ENCODE data around the gene LPP. TPM values are rescaled to one million over a fixed set of nuclear protein-coding genes. Genes with fewer than 3 reads are reported as not detected.

Gene LPP
- polyA plus RNA-seq, 1 experiment = 76.3 TPM

GRCh38 chr3:188262913-188263683 is 109.1 kb downstream of the LPP start:
- Histone ChIP-seq H3K27ac (ENCODE audit: low read depth, low read length) (peak overlapping the region; percentile 39), H3K27me3 (ENCODE audit: control insufficient read depth, insufficient read depth, low read length) (no peaks in the 10 kb centered on the region), H3K9me3 (ENCODE audit: control insufficient read depth, insufficient read depth, low read length) (no peaks in the 10 kb centered on the region), H3K4me3 (ENCODE audit: low read depth, low read length) (no peak overlapping the region)
- CTCF ChIA-PET = interaction anchor here (1.1 to 5.2 kb wide), 5 partner anchors 15 to 523 kb away, joined by 3 to 51 read pairs (median 3); no protein-coding TSS in a partner anchor
- DNase-seq (ENCODE audit: low read depth, low spot score) = no peak
- POLR2A ChIA-PET = interaction anchor here (0.5 to 1.8 kb wide), 5 partner anchors 9 to 517 kb away, joined by 3 to 10 read pairs (median 5); partner anchors contain the start of gene BCL6
- no peak for TF ChIP-seq CTCF (IDR thresholded peaks at IDR 0.05; ENCODE audit: low read depth, low read length)

DNA sequence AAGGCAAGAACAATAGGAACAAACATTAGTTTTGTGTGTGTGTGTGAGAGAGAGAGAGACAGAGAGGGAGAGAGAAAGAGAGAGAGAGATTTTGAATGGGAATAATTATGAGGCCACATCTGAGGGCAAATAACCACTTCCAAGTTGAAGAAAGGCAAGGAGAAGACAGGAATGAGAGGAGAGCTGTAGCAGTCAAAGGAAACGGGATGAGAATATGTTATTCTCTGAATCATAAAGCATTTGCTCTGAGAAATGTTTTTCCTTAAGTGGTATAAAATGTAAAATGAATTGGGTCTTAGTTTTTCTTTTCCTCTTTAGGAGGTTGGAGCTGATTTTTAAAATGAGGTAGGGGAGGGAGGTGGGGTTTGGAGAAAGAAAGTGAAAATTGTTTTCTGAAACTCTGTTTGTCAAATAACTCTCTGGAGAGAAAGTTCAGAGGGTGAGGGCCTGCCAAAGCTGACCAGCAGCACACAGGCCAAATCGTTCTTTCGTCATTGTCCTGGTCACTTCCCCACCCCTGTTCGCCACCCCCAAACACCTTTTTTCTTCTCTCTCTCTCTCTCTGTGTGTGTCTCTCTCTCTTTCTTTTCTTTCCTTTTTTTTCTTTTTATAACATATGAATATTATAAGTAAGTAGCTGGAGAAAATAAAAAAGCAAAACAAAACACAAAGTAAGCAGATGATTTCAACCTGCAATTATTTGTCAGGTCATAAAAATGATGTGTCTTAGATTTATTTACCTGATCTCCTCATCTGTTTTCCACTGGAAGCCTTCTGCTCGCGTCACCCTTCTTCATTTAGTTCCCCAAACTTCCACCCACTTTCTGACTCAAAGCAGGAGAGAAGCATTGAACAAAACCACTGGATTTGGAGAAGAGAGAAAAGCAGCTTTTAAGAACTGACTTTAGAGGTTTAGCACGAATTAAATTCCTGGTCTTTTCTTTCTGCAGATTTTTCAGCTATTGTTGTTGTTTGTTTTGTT is 110.6 kb downstream of the LPP start:
- no peaks in the 10 kb centered on the region for H3K27me3 ChIP-seq (ENCODE audit: control insufficient read depth, insufficient read depth, low read length)
- CTCF ChIA-PET = interaction anchor here (0.6 to 5.2 kb wide), 8 partner anchors 16 to 969 kb away, joined by 3 to 51 read pairs (median 3); no protein-coding TSS in a partner anchor
- POLR2A ChIA-PET = interaction anchor here (0.6 to 1.8 kb wide), 4 partner anchors 8 to 519 kb away, joined by 3 to 8 read pairs (median 4); partner anchors contain the start of gene BCL6
- no peak for TF ChIP-seq CTCF (IDR thresholded peaks at IDR 0.05; ENCODE audit: low read depth, low read length)
- no peak overlapping the region for H3K4me3 ChIP-seq (ENCODE audit: low read depth, low read length)
- H3K27ac ChIP-seq (ENCODE audit: low read depth, low read length) = peak overlapping the region; percentile 98
- no peaks in the 10 kb centered on the region for H3K9me3 ChIP-seq (ENCODE audit: control insufficient read depth, insufficient read depth, low read length)
- DNase-seq (ENCODE audit: low read depth, low spot score) = no peak

- CTCF ChIA-PET = interaction anchor here (3.9 kb wide), 1 partner anchor 687 kb away, joined by 14 read pairs; no protein-coding TSS in a partner anchor
- TF ChIP-seq CTCF (IDR thresholded peaks at IDR 0.05; ENCODE audit: low read depth, low read length) = no peak
- peak; percentile 58 for DNase-seq (ENCODE audit: low read depth, low spot score)
- POLR2A ChIA-PET = interaction anchor here (1.2 to 1.8 kb wide), 4 partner anchors 28 to 524 kb away, joined by 3 to 7 read pairs (median 4); partner anchors contain the start of genes BCL6 and LPP
- Histone ChIP-seq H3K9me3 (ENCODE audit: control insufficient read depth, insufficient read depth, low read length) (no peaks in the 10 kb centered on the region), H3K27ac (ENCODE audit: low read depth, low read length) (peak overlapping the region; percentile 98), H3K27me3 (ENCODE audit: control insufficient read depth, insufficient read depth, low read length) (no peaks in the 10 kb centered on the region), H3K4me3 (ENCODE audit: low read depth, low read length) (peak overlapping the region; percentile 55)
These were observed 112.8 kb downstream of the LPP start for GRCh38 chr3:188266562-188267274.

GRCh38 chr3:188267790-188268335 is 113.9 kb downstream of the LPP start:
- ChIA-PET POLR2A (interaction anchor here (0.7 to 1.8 kb wide), 5 partner anchors 89 to 522 kb away, joined by 3 to 7 read pairs (median 5); partner anchors contain the start of genes BCL6 and LPP), CTCF (interaction anchor here (0.6 to 6.1 kb wide), 4 partner anchors 34 to 686 kb away, joined by 6 to 45 read pairs (median 10); no protein-coding TSS in a partner anchor)
- H3K9me3 ChIP-seq (ENCODE audit: control insufficient read depth, insufficient read depth, low read length) = no peaks in the 10 kb centered on the region
- TF ChIP-seq CTCF (IDR thresholded peaks at IDR 0.05; ENCODE audit: low read depth, low read length) = no peak
- H3K27ac ChIP-seq (ENCODE audit: low read depth, low read length) = peak overlapping the region; percentile 98
- DNase-seq (ENCODE audit: low read depth, low spot score) = no peak
- no peak overlapping the region for H3K4me3 ChIP-seq (ENCODE audit: low read depth, low read length)
- no peaks in the 10 kb centered on the region for H3K27me3 ChIP-seq (ENCODE audit: control insufficient read depth, insufficient read depth, low read length)
